GM23248 (cell line): ENCODE data around the gene CES4A.

ENCODE experiments used
- EZH2 ChIP-seq: fragments of 200-600 bp; sonication (generic); IDR thresholded peaks from 2 replicates; pipeline ENCODE4 v1.6.1; 2018; ENCODE audit warnings: antibody characterized with exemption, mild to moderate bottlenecking; ENCODE audit not compliant: insufficient read depth, poor library complexity, severe bottlenecking
- EZH2phosphoT487 ChIP-seq: fragments of 200-600 bp; sonication (generic); IDR thresholded peaks from 2 replicates; pipeline ENCODE4 v1.6.1; 2018; ENCODE audit warnings: antibody characterized with exemption, moderate library complexity, mild to moderate bottlenecking, low read depth; ENCODE audit not compliant: insufficient read depth

GRCh38 chr16:67019171-67019570, 30.8 kb downstream of the CES4A start:
- no peak for TF ChIP-seq EZH2phosphoT487
- TF ChIP-seq EZH2 = no peak
